Lower leg skin (tissue), 4 donors: ENCODE measurements around the gene CCDC184. TPM values are rescaled to one million over a fixed set of nuclear protein-coding genes. Genes with fewer than 3 reads are reported as not detected.

ENCODE experiments used
- DNase-seq, 2 donors: peaks; one replicate each; pipeline ENCODE4 v3.0.0-alpha.2; 2019; ENCODE audit warnings: low spot score in 2 of 2
- H3K4me3 ChIP-seq: fragments of 200-600 bp; sonication (generic); 2 replicates; pipeline ENCODE4 v1.5.1; 2017; ENCODE audit warnings: mild to moderate bottlenecking, low read depth; ENCODE audit not compliant: poor library complexity, severe bottlenecking
- POLR2A ChIP-seq, 2 donors: fragments of 450-650 bp; IDR thresholded peaks; one replicate each; pipeline ENCODE4 v1.6.1; 2016 to 2017; ENCODE audit warnings: antibody characterized with exemption in 2 of 2, mild to moderate bottlenecking in 1 of 2, moderate library complexity in 1 of 2
- WGBS, 2 donors: methylation state at CpG; one replicate each; pipeline ENCODE4 v1.1.5; 2018; 5-methylcytosine and 5-hydroxymethylcytosine counted together
- intact Hi-C: fragments of 100-400 bp; cut with DNase I; formaldehyde crosslinking; loops from one replicate; pipeline ENCODE4 v1.15.0; 2023; ENCODE audit warnings: low total_unique reads
- total RNA-seq, 4 donors: library from RNA; depleted of rRNA; stranded (reverse); fragments of >200 nt; gene quantifications; one replicate each; pipeline ENCODE4 v1.1.0, GENCODE V29; 2016
- TF ChIP-seq, protein P1 (sequence below), 3 donors: fragments of 450-650 bp; IDR thresholded peaks; one replicate each; pipeline ENCODE4 v1.5.1; 2016; ENCODE audit warnings: antibody characterized with exemption in 3 of 3, mild to moderate bottlenecking in 3 of 3, moderate library complexity in 2 of 3

CCDC184 gene
- total RNA-seq, 4 donors from 2014 or later = 0.13 to 0.36 (median 0.22) TPM; not detected in 1

DNA sequence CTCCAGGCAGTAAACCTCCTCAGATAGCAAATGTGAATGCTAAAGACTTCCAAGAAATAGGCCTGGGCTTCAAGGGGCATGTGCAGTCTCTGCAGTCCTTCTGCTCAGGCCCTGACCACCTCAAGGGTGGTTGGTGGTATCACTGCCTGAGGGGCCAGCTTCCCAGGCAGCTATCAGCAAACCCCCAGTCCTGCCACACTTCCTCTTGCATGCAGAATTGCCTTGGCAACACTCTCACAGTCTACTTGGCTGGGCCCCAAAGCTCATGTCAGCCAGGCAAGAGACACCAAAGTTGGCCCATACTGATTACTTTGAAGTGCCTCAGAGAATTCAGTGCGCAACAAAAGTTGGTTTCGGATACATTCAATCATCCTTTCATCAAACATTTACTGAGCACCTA lies 22.6 kb upstream of the CCDC184 start:
- H3K4me3 ChIP-seq = no peak overlapping the region
- DNase-seq = peak in 1 of 2 donors; percentile 34
- intact Hi-C loops = no loop called here
- TF ChIP-seq POLR2A (IDR thresholded peaks at IDR 0.05) = no peak
- TF ChIP-seq, protein P1, sequence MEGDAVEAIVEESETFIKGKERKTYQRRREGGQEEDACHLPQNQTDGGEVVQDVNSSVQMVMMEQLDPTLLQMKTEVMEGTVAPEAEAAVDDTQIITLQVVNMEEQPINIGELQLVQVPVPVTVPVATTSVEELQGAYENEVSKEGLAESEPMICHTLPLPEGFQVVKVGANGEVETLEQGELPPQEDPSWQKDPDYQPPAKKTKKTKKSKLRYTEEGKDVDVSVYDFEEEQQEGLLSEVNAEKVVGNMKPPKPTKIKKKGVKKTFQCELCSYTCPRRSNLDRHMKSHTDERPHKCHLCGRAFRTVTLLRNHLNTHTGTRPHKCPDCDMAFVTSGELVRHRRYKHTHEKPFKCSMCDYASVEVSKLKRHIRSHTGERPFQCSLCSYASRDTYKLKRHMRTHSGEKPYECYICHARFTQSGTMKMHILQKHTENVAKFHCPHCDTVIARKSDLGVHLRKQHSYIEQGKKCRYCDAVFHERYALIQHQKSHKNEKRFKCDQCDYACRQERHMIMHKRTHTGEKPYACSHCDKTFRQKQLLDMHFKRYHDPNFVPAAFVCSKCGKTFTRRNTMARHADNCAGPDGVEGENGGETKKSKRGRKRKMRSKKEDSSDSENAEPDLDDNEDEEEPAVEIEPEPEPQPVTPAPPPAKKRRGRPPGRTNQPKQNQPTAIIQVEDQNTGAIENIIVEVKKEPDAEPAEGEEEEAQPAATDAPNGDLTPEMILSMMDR (IDR thresholded peaks at IDR 0.05) = no peak
- WGBS, 2 donors = 46 to 49% methylated on average over 2 of the region's 2 CpGs

DNA sequence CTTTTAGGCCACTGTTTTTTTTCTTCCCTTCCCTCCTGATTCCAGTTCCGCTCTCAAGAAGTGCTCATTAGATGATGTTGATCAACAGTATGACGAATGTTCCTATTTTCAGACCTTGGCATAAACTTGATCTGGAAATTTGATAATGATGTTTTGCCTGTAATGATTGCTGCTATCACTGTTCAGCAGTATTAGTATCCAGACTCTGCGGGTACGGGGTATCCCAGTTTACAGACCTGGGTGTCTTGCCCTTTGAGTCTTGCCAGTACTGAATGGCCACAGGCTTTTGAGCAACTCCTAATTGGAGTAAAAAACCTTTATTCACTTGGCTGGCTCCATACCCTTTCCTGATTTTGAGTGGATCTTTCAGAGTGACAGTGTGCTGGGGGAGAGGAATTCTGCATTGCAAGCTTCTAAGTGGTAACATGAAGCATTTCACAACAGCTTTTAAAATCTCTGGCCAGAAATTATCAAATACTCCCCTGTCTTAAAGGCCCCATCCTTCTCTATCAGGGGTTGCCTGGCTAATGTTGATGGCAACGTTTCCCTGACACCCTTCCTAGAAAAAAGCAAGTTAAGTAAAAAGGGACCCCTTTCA lies 20.2 kb upstream of the CCDC184 start:
- TF ChIP-seq POLR2A (IDR thresholded peaks at IDR 0.05) = no peak
- TF ChIP-seq, protein P1 (IDR thresholded peaks at IDR 0.05) = no peak
- intact Hi-C loops = no loop called here
- H3K4me3 ChIP-seq = no peak overlapping the region
- whole genome bisulfite sequencing, 2 donors = 66 to 80% methylated on average over 5 of the region's 5 CpGs
- DNase-seq = no peak

DNA sequence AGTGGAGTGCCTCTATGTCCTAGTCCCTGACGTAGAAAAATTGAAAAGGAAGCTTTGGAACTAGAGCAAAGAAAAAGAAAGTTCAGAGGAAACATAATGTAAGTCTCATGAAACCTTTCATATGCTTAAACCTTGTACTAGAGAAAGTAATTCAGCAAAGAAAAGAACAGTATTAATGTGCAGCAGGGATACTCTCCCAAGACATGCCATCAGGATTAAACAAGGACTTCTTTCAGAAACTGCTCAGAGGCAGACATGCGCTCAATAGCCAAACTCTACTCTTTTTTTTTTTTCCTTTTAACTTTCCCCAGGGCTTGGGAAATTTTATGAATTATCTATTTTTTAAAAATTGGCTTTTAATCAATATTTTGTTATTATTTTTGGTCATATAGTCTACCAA lies 19.0 kb upstream of the CCDC184 start:
- WGBS, 2 donors = 79 to 80% methylated on average over 2 of the region's 2 CpGs
- no peak for TF ChIP-seq POLR2A (IDR thresholded peaks at IDR 0.05)
- TF ChIP-seq, protein P1 (IDR thresholded peaks at IDR 0.05) = no peak
- no peak overlapping the region for H3K4me3 ChIP-seq
- intact Hi-C loops = no loop called here
- DNase-seq = no peak

DNA sequence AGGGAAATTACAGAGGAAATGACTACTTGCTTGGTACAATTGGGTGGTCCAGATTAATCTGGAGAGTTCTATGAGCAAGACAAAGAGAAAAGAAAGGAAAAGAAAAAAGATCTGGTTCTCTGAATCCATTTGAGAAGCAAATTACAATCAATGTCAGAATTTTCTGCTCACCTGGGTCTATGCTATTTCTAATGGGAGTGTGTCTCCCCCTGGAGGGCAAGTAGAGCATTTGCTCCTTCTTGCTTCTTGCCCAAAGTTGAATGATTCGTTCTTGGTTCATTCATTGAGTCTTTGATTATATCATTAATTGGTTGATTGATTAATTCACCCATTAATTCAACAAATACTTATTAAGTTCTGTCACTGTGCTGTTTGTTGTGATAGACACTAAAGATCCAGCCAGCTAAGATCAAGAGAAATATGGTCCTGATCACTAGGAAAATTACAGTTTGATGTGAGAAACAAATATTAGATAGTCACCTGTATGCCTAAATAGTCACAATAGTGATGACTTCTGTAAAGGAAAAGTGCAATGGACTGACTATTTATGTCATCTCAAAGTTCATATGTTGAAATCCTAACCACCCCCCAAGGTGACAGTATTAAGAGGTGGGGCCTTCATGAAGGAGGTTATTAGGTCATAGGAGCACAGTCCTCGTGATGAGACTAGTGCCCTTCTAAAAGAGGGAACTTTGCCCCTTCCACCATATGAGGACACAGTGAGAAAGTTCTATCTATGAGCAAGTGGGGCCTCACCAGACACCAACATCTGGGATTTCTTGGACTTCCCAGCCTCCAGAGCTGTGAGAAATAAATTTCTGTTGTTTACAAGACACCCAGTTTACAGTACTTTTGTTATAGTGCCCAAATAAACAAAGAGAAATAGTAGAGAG lies 18.1 kb upstream of the CCDC184 start:
- intact Hi-C loops = no loop called here
- TF ChIP-seq, protein P1 (IDR thresholded peaks at IDR 0.05) = peak in 2 of 3 donors; percentile 44 to 47
- TF ChIP-seq POLR2A (IDR thresholded peaks at IDR 0.05) = no peak
- 16 to 22% methylated on average over 2 of the region's 2 CpGs for WGBS, 2 donors
- DNase-seq = no peak
- H3K4me3 ChIP-seq = no peak overlapping the region

DNA sequence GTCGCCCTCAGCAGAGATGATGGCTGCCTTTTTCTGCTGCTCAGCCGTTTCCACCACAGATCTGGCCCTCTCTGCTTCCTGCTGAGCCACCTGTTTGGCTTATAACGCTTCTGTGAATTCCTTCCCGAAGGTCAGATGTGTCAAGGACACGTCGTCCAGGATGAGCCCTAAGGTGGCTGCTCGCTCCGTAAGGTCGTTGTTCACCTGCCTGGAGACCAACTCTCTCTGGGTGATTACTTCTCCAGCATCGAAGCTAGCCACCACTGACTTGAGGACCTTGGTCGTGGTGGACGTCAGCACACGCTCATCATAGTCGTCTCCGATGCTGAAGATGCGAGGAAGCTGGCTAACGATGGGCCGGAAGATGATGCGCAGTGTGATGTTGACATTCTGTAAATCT lies 14.4 kb upstream of the CCDC184 start:
- 86 to 93% methylated on average over 19 of the region's 19 CpGs for WGBS, 2 donors
- DNase-seq = no peak
- intact Hi-C loops = no loop called here
- H3K4me3 ChIP-seq = no peak overlapping the region
- TF ChIP-seq POLR2A (IDR thresholded peaks at IDR 0.05) = no peak
- TF ChIP-seq, protein P1 (IDR thresholded peaks at IDR 0.05) = no peak
